ENCODE data around the gene ITPR3. TPM values are rescaled to one million over a fixed set of nuclear protein-coding genes. Genes with fewer than 3 reads are reported as not detected.

Gene ITPR3
- polyA plus RNA-seq, 1 of the 3 experiments (the other 2 are of a cell fraction), result 8.1 TPM

DNA sequence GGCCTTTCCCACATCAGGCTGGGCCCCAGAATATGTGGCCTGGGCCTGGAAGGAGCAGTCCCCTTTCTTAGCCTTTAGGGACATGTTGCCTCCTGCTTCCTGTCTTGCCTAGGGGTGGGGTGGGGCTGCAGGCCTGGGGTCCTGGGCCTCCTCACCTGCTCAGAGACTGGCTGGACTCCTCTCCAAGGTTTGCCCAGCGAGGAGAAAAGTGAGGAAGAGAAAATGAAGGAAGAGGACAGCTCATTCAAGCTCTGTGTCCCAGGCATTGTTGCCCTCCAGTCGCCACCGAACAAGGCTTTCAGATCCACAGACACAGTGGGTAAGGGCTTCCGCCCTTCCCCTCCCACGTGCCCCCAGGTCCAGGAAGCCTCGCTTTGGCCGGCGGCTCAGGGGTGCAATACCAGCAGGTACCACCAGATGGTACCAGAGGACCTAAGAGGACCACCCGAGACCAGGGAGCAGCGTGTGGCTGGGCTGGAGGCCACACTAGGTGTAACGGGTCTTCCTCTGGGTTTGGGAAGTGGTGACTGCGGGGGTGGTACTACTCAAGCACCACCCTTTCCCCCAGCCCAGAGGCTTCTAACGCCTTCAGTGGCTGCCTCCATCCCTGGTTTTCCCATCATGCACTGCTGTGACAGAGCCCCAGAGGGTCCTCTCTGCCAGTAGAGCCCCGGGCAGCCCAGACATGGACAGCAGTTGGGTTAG is 35.6 kb upstream of the ITPR3 start:
- POLR2A ChIA-PET, result interaction anchor here (0.6 kb wide), 1 partner anchor 636 kb away, joined by 3 read pairs; no protein-coding TSS in a partner anchor
- H3K36me3 ChIP-seq (replicated peaks in 1 of 2; ENCODE audit: control insufficient read depth in 1 of 2, insufficient read depth in 2 of 2, low read length in 1 of 2), result no peaks in the 10 kb centered on the region
- CTCF ChIA-PET, result interaction anchor here (0.6 to 8.6 kb wide), 46 partner anchors 9 to 460 kb away, joined by 3 to 188 read pairs (median 4); partner anchors contain the start of genes ITPR3, SYNGAP1 and UQCC2
- H3K4me1 ChIP-seq (ENCODE audit: control insufficient read depth in 1 of 2, insufficient read depth in 2 of 2, low read depth in 1 of 2, low read length in 1 of 2), result peaks cover 7 to 19% of the 10 kb centered on the region in 2 experiments; a peak in 3 of 4 replicates
- H3K27ac ChIP-seq (ENCODE audit: low read depth in 2 of 2, low read length in 1 of 2), result no peak overlapping the region
- H3K27me3 ChIP-seq (ENCODE audit: insufficient read depth), result no peaks in the 10 kb centered on the region
- H4K20me1 ChIP-seq (ENCODE audit: insufficient read depth), result no peaks in the 10 kb centered on the region
- H3K4me3 ChIP-seq (ENCODE audit: low read depth in 2 of 2, low read length in 1 of 2), result peak overlapping the region in 1 of 2 experiments; percentile 35; a peak in 2 of 4 replicates
- H3F3A ChIP-seq (replicated peaks; ENCODE audit: insufficient read depth), result no peaks in the 10 kb centered on the region
- WGBS (ENCODE audit: low lambda C conversion rate), result 13% methylated on average over 11 of the region's 14 CpGs
- H3K9me3 ChIP-seq, result no peaks in the 10 kb centered on the region
- no peak overlapping the region for H3K9ac ChIP-seq
- peak overlapping the region; percentile 43 for H3K4me2 ChIP-seq
- DNase-seq, result peak; percentile 89
- TF ChIP-seq, protein P1, sequence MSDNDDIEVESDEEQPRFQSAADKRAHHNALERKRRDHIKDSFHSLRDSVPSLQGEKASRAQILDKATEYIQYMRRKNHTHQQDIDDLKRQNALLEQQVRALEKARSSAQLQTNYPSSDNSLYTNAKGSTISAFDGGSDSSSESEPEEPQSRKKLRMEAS (IDR thresholded peaks at IDR 0.05; ENCODE audit: low read depth), result no peak
- TF ChIP-seq ELF1 (IDR thresholded peaks at IDR 0.05) (no peak), SMC3 (IDR thresholded peaks at IDR 0.05; ENCODE audit: low read depth, low read length) (peak; percentile 85), NFIC (IDR thresholded peaks at IDR 0.05; ENCODE audit: borderline replicate concordance) (no peak), RAD21 (IDR thresholded peaks at IDR 0.05; ENCODE audit: low read length) (peak; percentile 91), GABPA (IDR thresholded peaks at IDR 0.05; ENCODE audit: low read depth) (no peak), MXI1 (IDR thresholded peaks at IDR 0.05; ENCODE audit: low read depth, low read length) (0 out of 2 replicates have a peak, but pooled peaks have one; percentile 17)
- TF ChIP-seq, protein P2, sequence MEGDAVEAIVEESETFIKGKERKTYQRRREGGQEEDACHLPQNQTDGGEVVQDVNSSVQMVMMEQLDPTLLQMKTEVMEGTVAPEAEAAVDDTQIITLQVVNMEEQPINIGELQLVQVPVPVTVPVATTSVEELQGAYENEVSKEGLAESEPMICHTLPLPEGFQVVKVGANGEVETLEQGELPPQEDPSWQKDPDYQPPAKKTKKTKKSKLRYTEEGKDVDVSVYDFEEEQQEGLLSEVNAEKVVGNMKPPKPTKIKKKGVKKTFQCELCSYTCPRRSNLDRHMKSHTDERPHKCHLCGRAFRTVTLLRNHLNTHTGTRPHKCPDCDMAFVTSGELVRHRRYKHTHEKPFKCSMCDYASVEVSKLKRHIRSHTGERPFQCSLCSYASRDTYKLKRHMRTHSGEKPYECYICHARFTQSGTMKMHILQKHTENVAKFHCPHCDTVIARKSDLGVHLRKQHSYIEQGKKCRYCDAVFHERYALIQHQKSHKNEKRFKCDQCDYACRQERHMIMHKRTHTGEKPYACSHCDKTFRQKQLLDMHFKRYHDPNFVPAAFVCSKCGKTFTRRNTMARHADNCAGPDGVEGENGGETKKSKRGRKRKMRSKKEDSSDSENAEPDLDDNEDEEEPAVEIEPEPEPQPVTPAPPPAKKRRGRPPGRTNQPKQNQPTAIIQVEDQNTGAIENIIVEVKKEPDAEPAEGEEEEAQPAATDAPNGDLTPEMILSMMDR (IDR thresholded peaks at IDR 0.05), result peak; percentile 95
- TF ChIP-seq, protein P3, sequence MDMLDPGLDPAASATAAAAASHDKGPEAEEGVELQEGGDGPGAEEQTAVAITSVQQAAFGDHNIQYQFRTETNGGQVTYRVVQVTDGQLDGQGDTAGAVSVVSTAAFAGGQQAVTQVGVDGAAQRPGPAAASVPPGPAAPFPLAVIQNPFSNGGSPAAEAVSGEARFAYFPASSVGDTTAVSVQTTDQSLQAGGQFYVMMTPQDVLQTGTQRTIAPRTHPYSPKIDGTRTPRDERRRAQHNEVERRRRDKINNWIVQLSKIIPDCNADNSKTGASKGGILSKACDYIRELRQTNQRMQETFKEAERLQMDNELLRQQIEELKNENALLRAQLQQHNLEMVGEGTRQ (IDR thresholded peaks at IDR 0.05; ENCODE audit: borderline replicate concordance, low read depth, low read length), result peak; percentile 36; the same call in 1 of the 2 replicates
- TF ChIP-seq, protein P4, sequence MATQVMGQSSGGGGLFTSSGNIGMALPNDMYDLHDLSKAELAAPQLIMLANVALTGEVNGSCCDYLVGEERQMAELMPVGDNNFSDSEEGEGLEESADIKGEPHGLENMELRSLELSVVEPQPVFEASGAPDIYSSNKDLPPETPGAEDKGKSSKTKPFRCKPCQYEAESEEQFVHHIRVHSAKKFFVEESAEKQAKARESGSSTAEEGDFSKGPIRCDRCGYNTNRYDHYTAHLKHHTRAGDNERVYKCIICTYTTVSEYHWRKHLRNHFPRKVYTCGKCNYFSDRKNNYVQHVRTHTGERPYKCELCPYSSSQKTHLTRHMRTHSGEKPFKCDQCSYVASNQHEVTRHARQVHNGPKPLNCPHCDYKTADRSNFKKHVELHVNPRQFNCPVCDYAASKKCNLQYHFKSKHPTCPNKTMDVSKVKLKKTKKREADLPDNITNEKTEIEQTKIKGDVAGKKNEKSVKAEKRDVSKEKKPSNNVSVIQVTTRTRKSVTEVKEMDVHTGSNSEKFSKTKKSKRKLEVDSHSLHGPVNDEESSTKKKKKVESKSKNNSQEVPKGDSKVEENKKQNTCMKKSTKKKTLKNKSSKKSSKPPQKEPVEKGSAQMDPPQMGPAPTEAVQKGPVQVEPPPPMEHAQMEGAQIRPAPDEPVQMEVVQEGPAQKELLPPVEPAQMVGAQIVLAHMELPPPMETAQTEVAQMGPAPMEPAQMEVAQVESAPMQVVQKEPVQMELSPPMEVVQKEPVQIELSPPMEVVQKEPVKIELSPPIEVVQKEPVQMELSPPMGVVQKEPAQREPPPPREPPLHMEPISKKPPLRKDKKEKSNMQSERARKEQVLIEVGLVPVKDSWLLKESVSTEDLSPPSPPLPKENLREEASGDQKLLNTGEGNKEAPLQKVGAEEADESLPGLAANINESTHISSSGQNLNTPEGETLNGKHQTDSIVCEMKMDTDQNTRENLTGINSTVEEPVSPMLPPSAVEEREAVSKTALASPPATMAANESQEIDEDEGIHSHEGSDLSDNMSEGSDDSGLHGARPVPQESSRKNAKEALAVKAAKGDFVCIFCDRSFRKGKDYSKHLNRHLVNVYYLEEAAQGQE (IDR thresholded peaks at IDR 0.05; ENCODE audit: low read depth, low read length), result 0 out of 2 replicates have a peak, but pooled peaks have one; percentile 6
- TF ChIP-seq, protein P5, sequence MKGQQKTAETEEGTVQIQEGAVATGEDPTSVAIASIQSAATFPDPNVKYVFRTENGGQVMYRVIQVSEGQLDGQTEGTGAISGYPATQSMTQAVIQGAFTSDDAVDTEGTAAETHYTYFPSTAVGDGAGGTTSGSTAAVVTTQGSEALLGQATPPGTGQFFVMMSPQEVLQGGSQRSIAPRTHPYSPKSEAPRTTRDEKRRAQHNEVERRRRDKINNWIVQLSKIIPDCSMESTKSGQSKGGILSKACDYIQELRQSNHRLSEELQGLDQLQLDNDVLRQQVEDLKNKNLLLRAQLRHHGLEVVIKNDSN (IDR thresholded peaks at IDR 0.05; ENCODE audit: borderline replicate concordance, low read depth), result peak; percentile 61; the same call in 1 of the 2 replicates
- no peak overlapping the region; the same call in 1 of the 2 replicates for H2AFZ ChIP-seq (ENCODE audit: low read depth)
- no peaks in the 10 kb centered on the region for H3K9me2 ChIP-seq
- H3K79me2 ChIP-seq (ENCODE audit: insufficient read depth), result no peaks in the 10 kb centered on the region
